Measurements from ENCODE around the gene PRDM2.

- TF ChIP-seq CTCF (IDR thresholded peaks at IDR 0.05; ENCODE audit: low read length) (no peak), EZH2 (IDR thresholded peaks at IDR 0.05; ENCODE audit: borderline replicate concordance, low read length) (no peak)
Measured at GRCh38 chr1:13772271-13772670, 72.3 kb downstream of the PRDM2 start.

All from OCI-LY1 (cell line).